NCI-H748 treated with DMSO at 0.1 percent for 48 hours (cell line): Measurements from ENCODE around the gene MIPEP.

Experiments
- DNase-seq: peaks from one replicate; lab custom pipeline; 2025; lab: John Stamatoyannopoulos, UW

Gene MIPEP

GRCh38 chr13:23715092-23715761 is 174.0 kb downstream of the MIPEP start:
- DNase-seq = no peak

- DNase-seq = no peak
Measured at GRCh38 chr13:23714672-23715071, 174.5 kb downstream of the MIPEP start.

GRCh38 chr13:23711355-23711754 is 177.8 kb downstream of the MIPEP start:
- DNase-seq = no peak

GRCh38 chr13:23710366-23710765 is 178.8 kb downstream of the MIPEP start:
- no peak for DNase-seq

GRCh38 chr13:23709536-23709935 is 179.7 kb downstream of the MIPEP start:
- DNase-seq = no peak

GRCh38 chr13:23707674-23708073 is 181.5 kb downstream of the MIPEP start:
- DNase-seq = peak; percentile 35

- no peak for DNase-seq
Measured at GRCh38 chr13:23705583-23705982, 183.6 kb downstream of the MIPEP start.

- DNase-seq = no peak
Measured at GRCh38 chr13:23703246-23703860, 185.8 kb downstream of the MIPEP start.

- no peak for DNase-seq
Measured at GRCh38 chr13:23701636-23702035, 187.6 kb downstream of the MIPEP start.

- no peak for DNase-seq
Measured at GRCh38 chr13:23701186-23701585, 188.0 kb downstream of the MIPEP start.

GRCh38 chr13:23699271-23699670 is 189.9 kb downstream of the MIPEP start:
- DNase-seq = no peak

- no peak for DNase-seq
Measured at GRCh38 chr13:23697772-23698313, 191.4 kb downstream of the MIPEP start.

GRCh38 chr13:23696610-23697009 is 192.6 kb downstream of the MIPEP start:
- no peak for DNase-seq

- DNase-seq = no peak
Measured at GRCh38 chr13:23695711-23696464, 193.3 kb downstream of the MIPEP start.

GRCh38 chr13:23695196-23695595 is 194.0 kb downstream of the MIPEP start:
- no peak for DNase-seq

- DNase-seq = no peak
Measured at GRCh38 chr13:23692816-23693215, 196.4 kb downstream of the MIPEP start.

GRCh38 chr13:23690668-23691067 is 198.5 kb downstream of the MIPEP start:
- DNase-seq = no peak

GRCh38 chr13:23688336-23688735 is 200.9 kb downstream of the MIPEP start:
- DNase-seq = no peak

GRCh38 chr13:23687614-23688013 is 201.6 kb downstream of the MIPEP start:
- DNase-seq = no peak

GRCh38 chr13:23686948-23687347 is 202.3 kb downstream of the MIPEP start:
- no peak for DNase-seq

- DNase-seq = no peak
Measured at GRCh38 chr13:23685416-23685815, 203.8 kb downstream of the MIPEP start.

GRCh38 chr13:23684647-23685046 is 204.6 kb downstream of the MIPEP start:
- no peak for DNase-seq

- DNase-seq = no peak
Measured at GRCh38 chr13:23683084-23683483, 206.1 kb downstream of the MIPEP start.
